ENCODE data around the gene TMEM218.

The TMEM218 gene

GRCh38 chr11:125148011-125148410, 36.6 kb upstream of the TMEM218 start:
- Histone ChIP-seq H3K9me3 (ENCODE audit: control insufficient read depth, low read length) (no peaks in the 10 kb centered on the region), H3K4me1 (ENCODE audit: control insufficient read depth, insufficient read depth, low read length) (no peaks in the 10 kb centered on the region), H3K36me3 (ENCODE audit: control insufficient read depth, insufficient read depth, low read length) (no peaks in the 10 kb centered on the region), H3K27ac (ENCODE audit: insufficient read depth, low read depth, low read length, poor library complexity, severe bottlenecking) (no peak overlapping the region), H3K27me3 (ENCODE audit: control insufficient read depth, insufficient read depth, low read length, poor library complexity, severe bottlenecking) (no peaks in the 10 kb centered on the region), H3K4me3 (ENCODE audit: insufficient read depth, low read depth, low read length) (no peak overlapping the region)

GRCh38 chr11:125147280-125147679, 35.9 kb upstream of the TMEM218 start:
- Histone ChIP-seq H3K27ac (ENCODE audit: insufficient read depth, low read depth, low read length, poor library complexity, severe bottlenecking) (no peak overlapping the region), H3K36me3 (ENCODE audit: control insufficient read depth, insufficient read depth, low read length) (no peaks in the 10 kb centered on the region), H3K4me3 (ENCODE audit: insufficient read depth, low read depth, low read length) (no peak overlapping the region), H3K27me3 (ENCODE audit: control insufficient read depth, insufficient read depth, low read length, poor library complexity, severe bottlenecking) (no peaks in the 10 kb centered on the region), H3K4me1 (ENCODE audit: control insufficient read depth, insufficient read depth, low read length) (peaks cover 2% of the 10 kb centered on the region), H3K9me3 (ENCODE audit: control insufficient read depth, low read length) (no peaks in the 10 kb centered on the region)
- 86 to 92% methylated on average over 4 to 6 of the region's 6 CpGs for WGBS, 2 experiments

- H3K4me1 ChIP-seq (ENCODE audit: control insufficient read depth, insufficient read depth, low read length): peaks cover 11% of the 10 kb centered on the region
- 30 to 50% methylated on average over 1 of the region's 1 CpG for WGBS, 2 experiments
- no peaks in the 10 kb centered on the region for H3K36me3 ChIP-seq (ENCODE audit: control insufficient read depth, insufficient read depth, low read length)
- H3K27me3 ChIP-seq (ENCODE audit: control insufficient read depth, insufficient read depth, low read length, poor library complexity, severe bottlenecking): no peaks in the 10 kb centered on the region
- H3K27ac ChIP-seq (ENCODE audit: insufficient read depth, low read depth, low read length, poor library complexity, severe bottlenecking): no peak overlapping the region
- H3K9me3 ChIP-seq (ENCODE audit: control insufficient read depth, low read length): no peaks in the 10 kb centered on the region
- no peak overlapping the region for H3K4me3 ChIP-seq (ENCODE audit: insufficient read depth, low read depth, low read length)
Observed at GRCh38 chr11:125146232-125146631, 34.8 kb upstream of the TMEM218 start.

GRCh38 chr11:125141686-125142535, 30.5 kb upstream of the TMEM218 start:
- peaks cover 50% of the 10 kb centered on the region for H3K4me1 ChIP-seq (ENCODE audit: control insufficient read depth, insufficient read depth, low read length)
- WGBS, 2 experiments: 37 to 38% methylated on average over 18 of the region's 18 CpGs
- no peaks in the 10 kb centered on the region for H3K27me3 ChIP-seq (ENCODE audit: control insufficient read depth, insufficient read depth, low read length, poor library complexity, severe bottlenecking)
- H3K9me3 ChIP-seq (ENCODE audit: control insufficient read depth, low read length): no peaks in the 10 kb centered on the region
- no peak overlapping the region for H3K4me3 ChIP-seq (ENCODE audit: insufficient read depth, low read depth, low read length)
- no peaks in the 10 kb centered on the region for H3K36me3 ChIP-seq (ENCODE audit: control insufficient read depth, insufficient read depth, low read length)
- H3K27ac ChIP-seq (ENCODE audit: insufficient read depth, low read depth, low read length, poor library complexity, severe bottlenecking): no peak overlapping the region

- H3K27ac ChIP-seq (ENCODE audit: insufficient read depth, low read depth, low read length, poor library complexity, severe bottlenecking): no peak overlapping the region
- H3K36me3 ChIP-seq (ENCODE audit: control insufficient read depth, insufficient read depth, low read length): no peaks in the 10 kb centered on the region
- no peak overlapping the region for H3K4me3 ChIP-seq (ENCODE audit: insufficient read depth, low read depth, low read length)
- H3K27me3 ChIP-seq (ENCODE audit: control insufficient read depth, insufficient read depth, low read length, poor library complexity, severe bottlenecking): no peaks in the 10 kb centered on the region
- no peaks in the 10 kb centered on the region for H3K9me3 ChIP-seq (ENCODE audit: control insufficient read depth, low read length)
- 19 to 22% methylated on average over 12 of the region's 12 CpGs for WGBS, 2 experiments
- H3K4me1 ChIP-seq (ENCODE audit: control insufficient read depth, insufficient read depth, low read length): peaks cover 50% of the 10 kb centered on the region
Observed at GRCh38 chr11:125141178-125141577, 29.8 kb upstream of the TMEM218 start.

- 43 to 50% methylated on average over 6 to 8 of the region's 8 CpGs for WGBS, 2 experiments
- Histone ChIP-seq H3K4me1 (ENCODE audit: control insufficient read depth, insufficient read depth, low read length) (peaks cover 50% of the 10 kb centered on the region), H3K36me3 (ENCODE audit: control insufficient read depth, insufficient read depth, low read length) (no peaks in the 10 kb centered on the region), H3K9me3 (ENCODE audit: control insufficient read depth, low read length) (no peaks in the 10 kb centered on the region), H3K27ac (ENCODE audit: insufficient read depth, low read depth, low read length, poor library complexity, severe bottlenecking) (peak overlapping the region; percentile 80), H3K27me3 (ENCODE audit: control insufficient read depth, insufficient read depth, low read length, poor library complexity, severe bottlenecking) (no peaks in the 10 kb centered on the region), H3K4me3 (ENCODE audit: insufficient read depth, low read depth, low read length) (no peak overlapping the region)
Observed at GRCh38 chr11:125140233-125140632, 28.8 kb upstream of the TMEM218 start.

- no peaks in the 10 kb centered on the region for H3K27me3 ChIP-seq (ENCODE audit: control insufficient read depth, insufficient read depth, low read length, poor library complexity, severe bottlenecking)
- H3K27ac ChIP-seq (ENCODE audit: insufficient read depth, low read depth, low read length, poor library complexity, severe bottlenecking): peak overlapping the region; percentile 80
- WGBS, 2 experiments: 42 to 49% methylated on average over 3 of the region's 3 CpGs
- H3K9me3 ChIP-seq (ENCODE audit: control insufficient read depth, low read length): no peaks in the 10 kb centered on the region
- peaks cover 50% of the 10 kb centered on the region for H3K4me1 ChIP-seq (ENCODE audit: control insufficient read depth, insufficient read depth, low read length)
- H3K36me3 ChIP-seq (ENCODE audit: control insufficient read depth, insufficient read depth, low read length): no peaks in the 10 kb centered on the region
- no peak overlapping the region for H3K4me3 ChIP-seq (ENCODE audit: insufficient read depth, low read depth, low read length)
Observed at GRCh38 chr11:125139778-125140177, 28.4 kb upstream of the TMEM218 start.

GRCh38 chr11:125138966-125139365, 27.5 kb upstream of the TMEM218 start:
- Histone ChIP-seq H3K27ac (ENCODE audit: insufficient read depth, low read depth, low read length, poor library complexity, severe bottlenecking) (no peak overlapping the region), H3K9me3 (ENCODE audit: control insufficient read depth, low read length) (no peaks in the 10 kb centered on the region), H3K4me1 (ENCODE audit: control insufficient read depth, insufficient read depth, low read length) (peaks cover 50% of the 10 kb centered on the region), H3K36me3 (ENCODE audit: control insufficient read depth, insufficient read depth, low read length) (no peaks in the 10 kb centered on the region), H3K4me3 (ENCODE audit: insufficient read depth, low read depth, low read length) (no peak overlapping the region), H3K27me3 (ENCODE audit: control insufficient read depth, insufficient read depth, low read length, poor library complexity, severe bottlenecking) (no peaks in the 10 kb centered on the region)
- 86 to 88% methylated on average over 8 of the region's 8 CpGs for WGBS, 2 experiments

- H3K27ac ChIP-seq (ENCODE audit: insufficient read depth, low read depth, low read length, poor library complexity, severe bottlenecking): no peak overlapping the region
- peaks cover 36% of the 10 kb centered on the region for H3K4me1 ChIP-seq (ENCODE audit: control insufficient read depth, insufficient read depth, low read length)
- no peaks in the 10 kb centered on the region for H3K27me3 ChIP-seq (ENCODE audit: control insufficient read depth, insufficient read depth, low read length, poor library complexity, severe bottlenecking)
- H3K4me3 ChIP-seq (ENCODE audit: insufficient read depth, low read depth, low read length): no peak overlapping the region
- H3K9me3 ChIP-seq (ENCODE audit: control insufficient read depth, low read length): no peaks in the 10 kb centered on the region
- no peaks in the 10 kb centered on the region for H3K36me3 ChIP-seq (ENCODE audit: control insufficient read depth, insufficient read depth, low read length)
Observed at GRCh38 chr11:125136001-125136400, 24.6 kb upstream of the TMEM218 start.

GRCh38 chr11:125132596-125132995, 21.2 kb upstream of the TMEM218 start:
- WGBS, 2 experiments: 90 to 91% methylated on average over 6 to 7 of the region's 7 CpGs

More at GRCh38 chr11:125132596-125132995, 21.2 kb upstream of the TMEM218 start:
- H3K27ac ChIP-seq (ENCODE audit: insufficient read depth, low read depth, low read length, poor library complexity, severe bottlenecking): no peak overlapping the region
- no peaks in the 10 kb centered on the region for H3K27me3 ChIP-seq (ENCODE audit: control insufficient read depth, insufficient read depth, low read length, poor library complexity, severe bottlenecking)
- no peak overlapping the region for H3K4me3 ChIP-seq (ENCODE audit: insufficient read depth, low read depth, low read length)
- no peaks in the 10 kb centered on the region for H3K36me3 ChIP-seq (ENCODE audit: control insufficient read depth, insufficient read depth, low read length)
- no peaks in the 10 kb centered on the region for H3K9me3 ChIP-seq (ENCODE audit: control insufficient read depth, low read length)
- H3K4me1 ChIP-seq (ENCODE audit: control insufficient read depth, insufficient read depth, low read length): peaks cover 11% of the 10 kb centered on the region
